ENCODE data around the gene SLC25A40. TPM values are rescaled to one million over a fixed set of nuclear protein-coding genes. Genes with fewer than 3 reads are reported as not detected.

The SLC25A40 gene
- total RNA-seq, 1 donor from 2014 or later, result 16.4 TPM

DNA sequence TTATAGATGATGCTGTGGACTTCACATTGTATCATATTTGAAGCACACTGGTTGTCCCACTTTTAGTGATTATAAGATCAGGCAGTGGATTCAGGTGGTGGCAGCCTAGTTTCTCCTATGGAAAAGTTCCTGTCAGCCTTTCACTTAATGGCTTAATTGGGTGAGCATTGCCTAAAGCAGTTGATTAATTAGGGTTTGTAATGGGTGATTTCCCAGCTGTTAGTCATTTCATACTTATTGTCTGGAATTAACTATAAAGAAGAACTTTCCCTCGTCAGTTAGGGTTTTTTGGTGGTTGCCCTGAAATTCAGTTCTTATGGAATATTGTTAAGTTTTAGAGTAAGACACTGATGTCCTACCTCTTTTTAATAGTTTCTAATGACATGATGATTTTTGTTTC is 78.8 kb downstream of the SLC25A40 start:
- H3K4me1 Mint-ChIP-seq (ENCODE audit: low read depth), result no peaks in the 10 kb centered on the region
- TF ChIP-seq, protein P1, sequence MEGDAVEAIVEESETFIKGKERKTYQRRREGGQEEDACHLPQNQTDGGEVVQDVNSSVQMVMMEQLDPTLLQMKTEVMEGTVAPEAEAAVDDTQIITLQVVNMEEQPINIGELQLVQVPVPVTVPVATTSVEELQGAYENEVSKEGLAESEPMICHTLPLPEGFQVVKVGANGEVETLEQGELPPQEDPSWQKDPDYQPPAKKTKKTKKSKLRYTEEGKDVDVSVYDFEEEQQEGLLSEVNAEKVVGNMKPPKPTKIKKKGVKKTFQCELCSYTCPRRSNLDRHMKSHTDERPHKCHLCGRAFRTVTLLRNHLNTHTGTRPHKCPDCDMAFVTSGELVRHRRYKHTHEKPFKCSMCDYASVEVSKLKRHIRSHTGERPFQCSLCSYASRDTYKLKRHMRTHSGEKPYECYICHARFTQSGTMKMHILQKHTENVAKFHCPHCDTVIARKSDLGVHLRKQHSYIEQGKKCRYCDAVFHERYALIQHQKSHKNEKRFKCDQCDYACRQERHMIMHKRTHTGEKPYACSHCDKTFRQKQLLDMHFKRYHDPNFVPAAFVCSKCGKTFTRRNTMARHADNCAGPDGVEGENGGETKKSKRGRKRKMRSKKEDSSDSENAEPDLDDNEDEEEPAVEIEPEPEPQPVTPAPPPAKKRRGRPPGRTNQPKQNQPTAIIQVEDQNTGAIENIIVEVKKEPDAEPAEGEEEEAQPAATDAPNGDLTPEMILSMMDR (IDR thresholded peaks at IDR 0.05), result no peak
- H3K27ac Mint-ChIP-seq (ENCODE audit: unreplicated experiment), result no peak overlapping the region
- peaks cover 15% of the 10 kb centered on the region for H3K9me3 Mint-ChIP-seq (ENCODE audit: low read depth)
- peaks cover 22% of the 10 kb centered on the region for H3K27me3 Mint-ChIP-seq (ENCODE audit: low read depth)
- H3K36me3 Mint-ChIP-seq (ENCODE audit: low read depth), result peaks cover 5% of the 10 kb centered on the region
- no peak for DNase-seq (ENCODE audit: low spot score)
- no peak overlapping the region for H3K4me3 Mint-ChIP-seq (ENCODE audit: unreplicated experiment)

DNA sequence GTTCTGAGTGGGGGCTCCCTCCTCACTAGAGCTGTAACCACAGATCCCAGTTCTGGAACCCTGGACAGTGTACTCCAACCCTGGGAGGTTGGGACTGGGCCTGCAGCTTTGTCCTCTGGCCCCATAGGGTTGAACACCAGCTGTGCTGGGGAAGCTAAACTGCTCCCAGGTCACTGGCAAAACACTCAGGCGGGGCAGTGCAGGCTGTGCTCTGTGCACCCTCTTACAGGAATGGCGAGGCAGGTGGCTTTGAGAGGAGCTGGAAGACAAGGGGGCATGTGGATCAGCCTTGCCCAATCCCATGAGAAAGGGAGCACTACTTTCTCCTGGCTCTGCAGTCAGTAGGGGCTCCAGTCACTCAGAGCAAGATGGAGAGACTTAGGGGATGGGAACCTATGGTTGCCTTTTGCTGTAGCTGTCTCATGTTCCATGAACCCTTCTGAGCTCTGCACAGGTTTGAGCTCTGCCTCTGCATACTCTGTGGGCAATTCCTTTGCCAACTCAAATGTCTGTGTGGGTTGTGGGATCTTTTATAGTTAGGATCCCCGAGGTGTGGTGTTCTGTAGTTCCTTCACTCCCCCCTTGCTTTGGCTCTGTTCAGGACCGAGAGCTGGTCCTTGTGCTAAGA is 90.7 kb downstream of the SLC25A40 start:
- Mint-ChIP-seq H3K27ac (ENCODE audit: unreplicated experiment) (no peak overlapping the region), H3K4me3 (ENCODE audit: unreplicated experiment) (no peak overlapping the region), H3K36me3 (ENCODE audit: low read depth) (no peaks in the 10 kb centered on the region), H3K27me3 (ENCODE audit: low read depth) (peaks cover 13% of the 10 kb centered on the region), H3K9me3 (ENCODE audit: low read depth) (peaks cover 3% of the 10 kb centered on the region), H3K4me1 (ENCODE audit: low read depth) (no peaks in the 10 kb centered on the region)
- no peak for DNase-seq (ENCODE audit: low spot score)
- TF ChIP-seq, protein P1 (IDR thresholded peaks at IDR 0.05), result no peak

DNA sequence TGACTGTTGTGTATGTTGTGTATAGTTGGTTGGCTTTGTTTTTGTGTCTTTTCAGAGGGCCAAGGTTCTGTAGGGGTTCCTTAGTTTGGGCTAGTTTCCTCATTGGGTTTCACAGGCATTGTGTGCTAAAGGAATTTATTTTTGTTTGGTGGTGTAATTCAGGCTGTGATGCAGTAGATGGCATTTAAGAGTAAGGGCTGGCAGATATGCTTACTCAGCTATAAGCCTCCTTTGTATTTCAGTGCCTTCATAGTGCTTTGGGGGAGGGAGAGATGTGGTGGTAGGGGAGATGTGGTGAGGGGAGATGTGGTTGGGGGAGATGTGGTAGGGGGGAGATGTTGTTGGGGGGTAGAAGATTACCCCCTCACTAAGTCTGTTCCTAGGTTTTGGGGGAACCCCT is 91.7 kb downstream of the SLC25A40 start:
- H3K36me3 Mint-ChIP-seq (ENCODE audit: low read depth), result no peaks in the 10 kb centered on the region
- TF ChIP-seq, protein P1 (IDR thresholded peaks at IDR 0.05), result peak; percentile 21
- peaks cover 13% of the 10 kb centered on the region for H3K27me3 Mint-ChIP-seq (ENCODE audit: low read depth)
- no peak overlapping the region for H3K4me3 Mint-ChIP-seq (ENCODE audit: unreplicated experiment)
- no peak for DNase-seq (ENCODE audit: low spot score)
- H3K27ac Mint-ChIP-seq (ENCODE audit: unreplicated experiment), result no peak overlapping the region
- no peaks in the 10 kb centered on the region for H3K4me1 Mint-ChIP-seq (ENCODE audit: low read depth)
- peaks cover 6% of the 10 kb centered on the region for H3K9me3 Mint-ChIP-seq (ENCODE audit: low read depth)

Other genes starting within 250 kb of the SLC25A40 start
- 0.10 to 0.15 TPM in 2 of 3 replicates, not detected in the other for gene RUNDC3B, start 248.0 kb downstream of the SLC25A40 start, total RNA-seq
- gene DBF4, start 133 bp upstream of the SLC25A40 start, total RNA-seq, result 9.3 to 10.3 TPM (median 9.7 TPM) in 3 replicates
- 0.92 to 6.6 TPM (median 1.6 TPM) in 3 replicates for gene ADAM22, start 57.9 kb upstream of the SLC25A40 start, total RNA-seq